Natural killer cell (primary cell): ENCODE data around the gene A2M. TPM values are rescaled to one million over a fixed set of nuclear protein-coding genes. Genes with fewer than 3 reads are reported as not detected.

Experiments used
- ATAC-seq, 3 donors: fragments of 150-1000 bp in 2 of 3; fragments of 200-7000 bp in 1 of 3; cut with Tn5 transposase; 1 replicate in 1 of 3; 2 replicates in 2 of 3; pipeline ENCODE4 v1.10.0; 2021; ENCODE audit warnings: mild to moderate bottlenecking in 2 of 3, moderate library complexity in 2 of 3
- DNase-seq, 2 donors: peaks; one replicate each; pipeline versions ENCODE4 v3.0.0 to v3.0.0-alpha.2; 2013 to 2021; ENCODE audit warnings: mixed read lengths in 1 of 2
- H3K27ac ChIP-seq: one replicate; pipeline ENCODE4 v1.5.1; 2013; ENCODE audit warnings: mild to moderate bottlenecking, low read length
- H3K27me3 ChIP-seq: one replicate; pipeline ENCODE4 v1.6.1; 2013; ENCODE audit warnings: low read length; ENCODE audit not compliant: control insufficient read depth, insufficient read depth
- H3K36me3 ChIP-seq: one replicate; pipeline ENCODE4 v1.6.1; 2013; ENCODE audit warnings: low read length; ENCODE audit not compliant: control insufficient read depth, insufficient read depth
- H3K4me1 ChIP-seq: one replicate; pipeline ENCODE4 v1.6.1; 2013; ENCODE audit warnings: low read length; ENCODE audit not compliant: control insufficient read depth, insufficient read depth
- H3K4me3 ChIP-seq: one replicate; pipeline ENCODE4 v1.5.1; 2013; ENCODE audit warnings: low read length
- H3K9me3 ChIP-seq: one replicate; pipeline ENCODE4 v1.6.1; 2013; ENCODE audit warnings: low read length; ENCODE audit not compliant: control insufficient read depth, insufficient read depth
- H3K27ac Mint-ChIP-seq, 2 donors: one replicate each; pipeline ENCODE4 v1.8.0; 2022; ENCODE audit warnings: mild to moderate bottlenecking in 2 of 2, mixed read lengths in 2 of 2, moderate library complexity in 1 of 2
- H3K27me3 Mint-ChIP-seq, 2 donors: one replicate each; pipeline ENCODE4 v1.8.0; 2022; ENCODE audit warnings: low read depth in 2 of 2, mixed read lengths in 2 of 2
- H3K36me3 Mint-ChIP-seq: one replicate; pipeline ENCODE4 v1.8.0; 2022; ENCODE audit warnings: mixed read lengths
- H3K4me1 Mint-ChIP-seq, 2 donors: one replicate each; pipeline ENCODE4 v1.8.0; 2022; ENCODE audit warnings: mixed read lengths in 2 of 2
- H3K4me3 Mint-ChIP-seq: one replicate; pipeline ENCODE4 v1.8.0; 2022; ENCODE audit warnings: mild to moderate bottlenecking, moderate library complexity, mixed read lengths
- H3K9me3 Mint-ChIP-seq, 2 donors: one replicate each; pipeline ENCODE4 v1.8.0; 2022; ENCODE audit warnings: mixed read lengths in 2 of 2
- CTCF ChIP-seq: fragments of 200-600 bp; IDR thresholded peaks from one replicate; pipeline ENCODE4 v1.8.0; 2022; ENCODE audit warnings: antibody characterized with exemption
- WGBS: methylation state at CpG from one replicate; pipeline ENCODE4 v1.1.7; 2013; ENCODE audit warnings: missing lambda C conversion rate; ENCODE audit not compliant: insufficient coverage; 5-methylcytosine and 5-hydroxymethylcytosine counted together
- intact Hi-C: fragments of 100-400 bp; cut with micrococcal nuclease; formaldehyde crosslinking; loops from one replicate; pipeline ENCODE4 v1.14.2; 2022
- total RNA-seq, 4 donors: library from RNA; stranded (reverse); fragments of 120-200 nt in 1 of 4; gene quantifications; one replicate each; pipeline versions ENCODE4 v1.2.3 to v1.2.4, GENCODE V29; 2013 to 2022

The A2M gene
- total RNA-seq, 3 donors from 2014 or later (not counting 1 experiment from before 2014, with no cell fraction given), result 0.08 TPM; not detected in 2

DNA sequence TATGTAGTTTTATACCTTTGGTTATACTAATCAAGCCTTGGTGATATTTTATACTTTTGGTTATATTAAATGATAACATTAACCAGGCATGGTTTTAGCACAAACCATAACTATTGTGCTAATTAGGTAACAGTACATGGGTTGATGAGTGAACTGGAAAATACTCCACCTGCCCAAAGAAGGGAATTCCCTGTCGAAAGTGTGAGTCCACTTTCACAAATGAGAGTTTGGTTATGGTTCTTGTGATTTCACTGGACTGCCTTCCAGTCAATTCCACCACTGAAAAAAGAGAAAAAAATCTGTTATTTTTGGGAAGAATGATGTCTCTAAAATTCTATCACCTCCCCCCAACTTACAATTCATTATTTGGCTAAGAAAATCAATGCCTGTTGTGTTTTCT, 9.7 kb downstream of the A2M start:
- no peak overlapping the region for H3K4me3 Mint-ChIP-seq
- DNase-seq (no peak), ATAC-seq (no peak)
- no peak overlapping the region for H3K27ac ChIP-seq
- no peaks in the 10 kb centered on the region for H3K27me3 Mint-ChIP-seq
- no peak for TF ChIP-seq CTCF
- no peaks in the 10 kb centered on the region for H3K4me1 ChIP-seq
- intact Hi-C loops, result no loop called here
- no peaks in the 10 kb centered on the region for H3K27me3 ChIP-seq
- no peaks in the 10 kb centered on the region for H3K9me3 Mint-ChIP-seq
- peaks cover 0 to 5% of the 10 kb centered on the region in 2 donors for H3K4me1 Mint-ChIP-seq
- no peaks in the 10 kb centered on the region for H3K9me3 ChIP-seq
- no peaks in the 10 kb centered on the region for H3K36me3 Mint-ChIP-seq
- H3K4me3 ChIP-seq, result no peak overlapping the region
- H3K36me3 ChIP-seq, result peaks cover 28% of the 10 kb centered on the region
- H3K27ac Mint-ChIP-seq, result no peak overlapping the region
- 60% methylated on average over 1 of the region's 1 CpG for WGBS

GRCh38 chr12:9104767-9105423, 10.8 kb downstream of the A2M start:
- no peak overlapping the region for H3K4me3 ChIP-seq
- Mint-ChIP-seq H3K27me3 (no peaks in the 10 kb centered on the region), H3K27ac (peak overlapping the region in 1 of 2 donors; percentile 47), H3K36me3 (no peaks in the 10 kb centered on the region), H3K4me3 (no peak overlapping the region), H3K4me1 (peaks cover 0 to 5% of the 10 kb centered on the region in 2 donors), H3K9me3 (no peaks in the 10 kb centered on the region)
- intact Hi-C loops, result no loop called here
- H3K27ac ChIP-seq, result no peak overlapping the region
- peaks cover 38% of the 10 kb centered on the region for H3K36me3 ChIP-seq
- no peak for TF ChIP-seq CTCF
- H3K27me3 ChIP-seq, result no peaks in the 10 kb centered on the region
- ATAC-seq, result no peak
- H3K4me1 ChIP-seq, result no peaks in the 10 kb centered on the region
- DNase-seq, result no peak
- no peaks in the 10 kb centered on the region for H3K9me3 ChIP-seq

- H3K4me3 ChIP-seq, result no peak overlapping the region
- no peak for TF ChIP-seq CTCF
- Mint-ChIP-seq H3K4me3 (no peak overlapping the region), H3K27me3 (no peaks in the 10 kb centered on the region), H3K4me1 (peaks cover 0 to 5% of the 10 kb centered on the region in 2 donors), H3K36me3 (no peaks in the 10 kb centered on the region), H3K9me3 (no peaks in the 10 kb centered on the region), H3K27ac (peak overlapping the region in 1 of 2 donors; percentile 50)
- no peaks in the 10 kb centered on the region for H3K4me1 ChIP-seq
- ATAC-seq (no peak), DNase-seq (no peak)
- intact Hi-C loops, result no loop called here
- no peaks in the 10 kb centered on the region for H3K27me3 ChIP-seq
- H3K27ac ChIP-seq, result no peak overlapping the region
- H3K36me3 ChIP-seq, result peaks cover 45% of the 10 kb centered on the region
- 63% methylated on average over 2 of the region's 4 CpGs for WGBS
- no peaks in the 10 kb centered on the region for H3K9me3 ChIP-seq
Observed at GRCh38 chr12:9104087-9104486, 11.6 kb downstream of the A2M start.
